ENCODE measurements around the gene ARHGAP26. TPM values are rescaled to one million over a fixed set of nuclear protein-coding genes. Genes with fewer than 3 reads are reported as not detected.

ARHGAP26 gene
- total and polyA plus RNA-seq, 7 donors, result 2.5 to 28.7 (median 12.0) TPM

GRCh38 chr5:143168921-143169810 lies 399.0 kb downstream of the ARHGAP26 start:
- no peak overlapping the region for H3K27ac ChIP-seq
- no peaks in the 10 kb centered on the region for H3K4me1 ChIP-seq

GRCh38 chr5:143170104-143170503 lies 399.9 kb downstream of the ARHGAP26 start:
- intact Hi-C loops (cut with DNase I), result loop anchor here in 1 of 2 donors (5.0 kb wide), 1 partner anchor 33 kb away; no protein-coding TSS in a partner anchor
- no peaks in the 10 kb centered on the region for H3K9me3 ChIP-seq
- ATAC-seq (peak in 1 of 4 donors; percentile 13), DNase-seq (no peak)
- H3K27me3 ChIP-seq (ENCODE audit: insufficient read depth in 3 of 3, low read length in 2 of 3), result no peaks in the 10 kb centered on the region
- H3K4me3 ChIP-seq, result no peak overlapping the region
- TF ChIP-seq CTCF (IDR thresholded peaks at IDR 0.05), result no peak
- no peaks in the 10 kb centered on the region for H3K4me1 ChIP-seq
- H3K27ac ChIP-seq, result peak overlapping the region; percentile 85
- WGBS, 3 donors, result 61 to 82% (median 74%) methylated on average over 3 of the region's 3 CpGs
- no peaks in the 10 kb centered on the region for H3K36me3 ChIP-seq (ENCODE audit: insufficient read depth in 1 of 2, low read depth in 1 of 2)

More at GRCh38 chr5:143168921-143169810, 399.0 kb downstream of the ARHGAP26 start:
- no peak for ATAC-seq
- DNase-seq, result no peak
- H3K27me3 ChIP-seq (ENCODE audit: insufficient read depth in 3 of 3, low read length in 2 of 3), result no peaks in the 10 kb centered on the region
- intact Hi-C loops (cut with DNase I), result no loop called here
- no peaks in the 10 kb centered on the region for H3K36me3 ChIP-seq (ENCODE audit: insufficient read depth in 1 of 2, low read depth in 1 of 2)
- H3K9me3 ChIP-seq, result no peaks in the 10 kb centered on the region
- WGBS, 3 donors, result 92 to 94% (median 93%) methylated on average over 3 of the region's 3 CpGs
- H3K4me3 ChIP-seq, result no peak overlapping the region
- no peak for TF ChIP-seq CTCF (IDR thresholded peaks at IDR 0.05)

GRCh38 chr5:143170977-143171376 lies 400.8 kb downstream of the ARHGAP26 start:
- Histone ChIP-seq H3K9me3 (no peaks in the 10 kb centered on the region), H3K4me3 (no peak overlapping the region), H3K4me1 (peaks cover 6% of the 10 kb centered on the region), H3K27me3 (ENCODE audit: insufficient read depth in 3 of 3, low read length in 2 of 3) (no peaks in the 10 kb centered on the region), H3K36me3 (ENCODE audit: insufficient read depth in 1 of 2, low read depth in 1 of 2) (no peaks in the 10 kb centered on the region), H3K27ac (peak overlapping the region; percentile 85)
- intact Hi-C loops (cut with DNase I), result loop anchor here in 1 of 2 donors (5.0 kb wide), 1 partner anchor 34 kb away; no protein-coding TSS in a partner anchor
- TF ChIP-seq CTCF (IDR thresholded peaks at IDR 0.05), result no peak
- ATAC-seq (no peak), DNase-seq (no peak)
- 92 to 94% (median 93%) methylated on average over 2 of the region's 2 CpGs for WGBS, 3 donors

- Histone ChIP-seq H3K4me3 (no peak overlapping the region), H3K9me3 (no peaks in the 10 kb centered on the region), H3K27me3 (ENCODE audit: insufficient read depth in 3 of 3, low read length in 2 of 3) (no peaks in the 10 kb centered on the region), H3K27ac (peak overlapping the region; percentile 85), H3K36me3 (ENCODE audit: insufficient read depth in 1 of 2, low read depth in 1 of 2) (no peaks in the 10 kb centered on the region), H3K4me1 (peaks cover 21% of the 10 kb centered on the region)
- no peak for TF ChIP-seq CTCF (IDR thresholded peaks at IDR 0.05)
- ATAC-seq (peak in 3 of 4 donors; percentile 12 to 63 (median 47)), DNase-seq (no peak)
- intact Hi-C loops (cut with DNase I), result loop anchor here in 1 of 2 donors (5.0 kb wide), 1 partner anchor 35 kb away; no protein-coding TSS in a partner anchor
- WGBS, 3 donors, result 26 to 56% (median 32%) methylated on average over 5 of the region's 5 CpGs
These were observed 402.6 kb downstream of the ARHGAP26 start for GRCh38 chr5:143172739-143173138.
